ENCODE results near the gene ARRB1. TPM values are rescaled to one million over a fixed set of nuclear protein-coding genes. Genes with fewer than 3 reads are reported as not detected.

Gene ARRB1
- total and polyA plus RNA-seq, 3 donors from 2014 or later = 8.4 to 9.8 (median 8.5) TPM

GRCh38 chr11:75342966-75343870 is 8.2 kb downstream of the ARRB1 start:
- 44 to 68% methylated on average over 12 of the region's 12 CpGs for WGBS, 2 donors
- Histone ChIP-seq H3K4me3 (no peak overlapping the region), H3K27me3 (no peaks in the 10 kb centered on the region), H3K36me3 (ENCODE audit: low read depth, missing control alignments) (no peaks in the 10 kb centered on the region), H3K27ac (peak overlapping the region in 1 of 2 donors; percentile 61), H3K4me1 (peaks cover 93% of the 10 kb centered on the region), H3K9me3 (no peaks in the 10 kb centered on the region)
- intact Hi-C loops (cut with DNase I; ENCODE audit: low total_unique reads) = no loop called here
- no peak for DNase-seq
- TF ChIP-seq POLR2A (IDR thresholded peaks at IDR 0.05) (no peak), CTCF (IDR thresholded peaks at IDR 0.05) (no peak)

GRCh38 chr11:75342231-75342918 is 9.1 kb downstream of the ARRB1 start:
- Histone ChIP-seq H3K9me3 (no peaks in the 10 kb centered on the region), H3K4me3 (no peak overlapping the region), H3K4me1 (peaks cover 95% of the 10 kb centered on the region), H3K27ac (peak overlapping the region in 1 of 2 donors; percentile 67), H3K27me3 (no peaks in the 10 kb centered on the region), H3K36me3 (ENCODE audit: low read depth, missing control alignments) (no peaks in the 10 kb centered on the region)
- DNase-seq = no peak
- WGBS, 2 donors = 77 to 79% methylated on average over 11 to 15 of the region's 15 CpGs
- no peak for TF ChIP-seq CTCF (IDR thresholded peaks at IDR 0.05)
- TF ChIP-seq POLR2A (IDR thresholded peaks at IDR 0.05) = no peak
- intact Hi-C loops (cut with DNase I; ENCODE audit: low total_unique reads) = no loop called here

DNA sequence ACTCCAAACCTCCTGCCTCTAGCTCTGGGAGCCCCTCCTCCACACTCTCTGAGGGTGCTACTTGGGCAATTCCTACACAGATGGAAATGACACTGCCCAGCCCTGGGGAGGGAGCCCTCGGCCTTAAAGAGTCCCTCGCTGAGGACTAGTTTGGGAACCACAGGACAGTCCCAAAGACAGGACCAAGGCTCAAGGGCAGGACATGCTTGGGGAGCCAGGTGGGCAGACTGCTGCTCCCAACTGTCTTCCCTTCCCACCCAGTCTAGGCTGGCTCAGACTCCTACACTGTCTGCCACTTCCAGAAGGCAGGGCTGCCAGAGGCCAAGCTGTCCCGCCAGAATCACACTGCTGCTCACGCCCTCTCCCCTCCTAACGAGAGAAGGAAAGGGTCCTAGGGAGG is 9.8 kb downstream of the ARRB1 start:
- H3K36me3 ChIP-seq (ENCODE audit: low read depth, missing control alignments) = no peaks in the 10 kb centered on the region
- H3K27me3 ChIP-seq = no peaks in the 10 kb centered on the region
- peaks cover 93% of the 10 kb centered on the region for H3K4me1 ChIP-seq
- H3K9me3 ChIP-seq = no peaks in the 10 kb centered on the region
- TF ChIP-seq POLR2A (IDR thresholded peaks at IDR 0.05) (no peak), CTCF (IDR thresholded peaks at IDR 0.05) (no peak)
- 33 to 61% methylated on average over 1 to 5 of the region's 5 CpGs for WGBS, 2 donors
- no peak overlapping the region for H3K4me3 ChIP-seq
- DNase-seq = no peak
- intact Hi-C loops (cut with DNase I; ENCODE audit: low total_unique reads) = no loop called here
- H3K27ac ChIP-seq = peak overlapping the region; percentile 37 to 67

- no peak for DNase-seq
- peaks cover 78% of the 10 kb centered on the region for H3K4me1 ChIP-seq
- peak overlapping the region; percentile 23 to 80 for H3K27ac ChIP-seq
- no peak for TF ChIP-seq POLR2A (IDR thresholded peaks at IDR 0.05)
- TF ChIP-seq CTCF (IDR thresholded peaks at IDR 0.05) = no peak
- no peaks in the 10 kb centered on the region for H3K9me3 ChIP-seq
- H3K36me3 ChIP-seq (ENCODE audit: low read depth, missing control alignments) = no peaks in the 10 kb centered on the region
- H3K27me3 ChIP-seq = no peaks in the 10 kb centered on the region
- intact Hi-C loops (cut with DNase I; ENCODE audit: low total_unique reads) = loop anchor here (10.0 kb wide), 1 partner anchor 45 kb away; no protein-coding TSS in a partner anchor
- 39 to 50% methylated on average over 14 of the region's 14 CpGs for WGBS, 2 donors
- H3K4me3 ChIP-seq = no peak overlapping the region
Observed at GRCh38 chr11:75339685-75340409, 11.6 kb downstream of the ARRB1 start.
